HG03432 (cell line): ENCODE measurements around the gene ZBTB16.

Experiments
- ATAC-seq: cut with Tn5 transposase; IDR thresholded peaks from one replicate; pipeline ENCODE4 v1.9.1; 2021; ENCODE audit warnings: mild to moderate bottlenecking, moderate library complexity; ENCODE audit not compliant: unreplicated experiment

ZBTB16 gene

GRCh38 chr11:114063829-114064201 lies 4.3 kb downstream of the ZBTB16 start:
- no peak for ATAC-seq

GRCh38 chr11:114064216-114064615 lies 4.7 kb downstream of the ZBTB16 start:
- no peak for ATAC-seq

- no peak for ATAC-seq
Measured at GRCh38 chr11:114065094-114065493, 5.6 kb downstream of the ZBTB16 start.

- no peak for ATAC-seq
Measured at GRCh38 chr11:114066046-114066648, 6.6 kb downstream of the ZBTB16 start.

- no peak for ATAC-seq
Measured at GRCh38 chr11:114068327-114068726, 8.8 kb downstream of the ZBTB16 start.

GRCh38 chr11:114070464-114071139 lies 11.1 kb downstream of the ZBTB16 start:
- ATAC-seq, result no peak

GRCh38 chr11:114073007-114073827 lies 13.7 kb downstream of the ZBTB16 start:
- no peak for ATAC-seq

- no peak for ATAC-seq
Measured at GRCh38 chr11:114073828-114074381, 14.4 kb downstream of the ZBTB16 start.

GRCh38 chr11:114074546-114075343 lies 15.2 kb downstream of the ZBTB16 start:
- no peak for ATAC-seq

GRCh38 chr11:114075344-114075610 lies 15.8 kb downstream of the ZBTB16 start:
- ATAC-seq, result no peak

- ATAC-seq, result no peak
Measured at GRCh38 chr11:114075891-114076441, 16.5 kb downstream of the ZBTB16 start.

- no peak for ATAC-seq
Measured at GRCh38 chr11:114076921-114077331, 17.4 kb downstream of the ZBTB16 start.

- ATAC-seq, result no peak
Measured at GRCh38 chr11:114077482-114078305, 18.2 kb downstream of the ZBTB16 start.

- no peak for ATAC-seq
Measured at GRCh38 chr11:114078423-114078822, 18.9 kb downstream of the ZBTB16 start.

GRCh38 chr11:114079511-114080065 lies 20.1 kb downstream of the ZBTB16 start:
- no peak for ATAC-seq

GRCh38 chr11:114080219-114080618 lies 20.7 kb downstream of the ZBTB16 start:
- no peak for ATAC-seq

- no peak for ATAC-seq
Measured at GRCh38 chr11:114080769-114081168, 21.3 kb downstream of the ZBTB16 start.

GRCh38 chr11:114081641-114082414 lies 22.3 kb downstream of the ZBTB16 start:
- no peak for ATAC-seq

GRCh38 chr11:114082415-114082748 lies 22.9 kb downstream of the ZBTB16 start:
- ATAC-seq, result no peak
